MCF 10A (cell line): Measurements from ENCODE around the gene SREBF1. TPM values are rescaled to one million over a fixed set of nuclear protein-coding genes. Genes with fewer than 3 reads are reported as not detected.

ENCODE experiments used
- BruUV-seq: library from RNA; stranded (reverse); fragments of 400-500 nt; replicated peaks from 2 replicates; lab custom pipeline; 2021; lab: Mats Ljungman, UMichigan
- CTCF ChIA-PET: fragments of 300-600 bp; sonication (Branson Sonifier 250); formaldehyde crosslinking; extraction: SDS; loops from one replicate; lab custom pipeline; 2021; ENCODE audit warnings: antibody characterized with exemption, inconsistent platforms; lab: Yijun Ruan, JAX
- POLR2A ChIA-PET: fragments of 300-600, 350-650 bp; sonication (Branson Sonifier 250); formaldehyde crosslinking; extraction: SDS; loops from one replicate; lab custom pipeline; 2020; ENCODE audit warnings: antibody characterized with exemption, inconsistent platforms; lab: Yijun Ruan, JAX
- DNase-seq: peaks from one replicate; pipeline ENCODE4 v3.0.0-alpha.2; 2018; ENCODE audit not compliant: unreplicated experiment
- H3K27ac Mint-ChIP-seq: one replicate; pipeline ENCODE4 v1.8.0; 2022; ENCODE audit warnings: mild to moderate bottlenecking, low read depth, mixed read lengths; ENCODE audit not compliant: unreplicated experiment
- H3K27me3 Mint-ChIP-seq: one replicate; pipeline ENCODE4 v1.8.0; 2022; ENCODE audit warnings: mixed read lengths; ENCODE audit not compliant: insufficient read depth, unreplicated experiment
- H3K36me3 Mint-ChIP-seq: one replicate; pipeline ENCODE4 v1.8.0; 2022; ENCODE audit warnings: mild to moderate bottlenecking, moderate library complexity, mixed read lengths; ENCODE audit not compliant: insufficient read depth, unreplicated experiment
- H3K4me1 Mint-ChIP-seq: one replicate; pipeline ENCODE4 v1.8.0; 2022; ENCODE audit warnings: mixed read lengths; ENCODE audit not compliant: insufficient read depth, unreplicated experiment
- H3K4me3 Mint-ChIP-seq: one replicate; pipeline ENCODE4 v1.8.0; 2022; ENCODE audit warnings: mild to moderate bottlenecking, moderate library complexity, mixed read lengths; ENCODE audit not compliant: unreplicated experiment
- H3K9me3 Mint-ChIP-seq: one replicate; pipeline ENCODE4 v1.8.0; 2022; ENCODE audit warnings: mixed read lengths; ENCODE audit not compliant: unreplicated experiment
- intact Hi-C: fragments of 100-400 bp; cut with micrococcal nuclease; formaldehyde crosslinking; loops from 2 replicates; pipeline ENCODE4 v1.14.1; 2022
- total RNA-seq: library from RNA; stranded (reverse); gene quantifications from 2 replicates; pipeline ENCODE4 v1.2.3, GENCODE V29; 2022
- TF ChIP-seq, protein P1 (sequence below): fragments of 200-600 bp; IDR thresholded peaks from one replicate; pipeline ENCODE4 v1.8.0; 2022; ENCODE audit warnings: antibody characterized with exemption, mild to moderate bottlenecking; ENCODE audit not compliant: unreplicated experiment

SREBF1 gene
- total RNA-seq, 1 experiment from 2014 or later: 87.1 TPM

GRCh38 chr17:17810895-17811248 lies 25.9 kb downstream of the SREBF1 start:
- POLR2A ChIA-PET: interaction anchor here (1.0 to 2.0 kb wide), 3 partner anchors 10 to 49 kb away, joined by 3 to 5 read pairs (median 3); no protein-coding TSS in a partner anchor
- Mint-ChIP-seq H3K9me3 (no peaks in the 10 kb centered on the region), H3K4me1 (peaks cover 9% of the 10 kb centered on the region), H3K4me3 (no peak overlapping the region), H3K27ac (no peak overlapping the region), H3K27me3 (no peaks in the 10 kb centered on the region), H3K36me3 (peaks cover 76% of the 10 kb centered on the region)
- intact Hi-C loops: no loop called here
- TF ChIP-seq, protein P1, sequence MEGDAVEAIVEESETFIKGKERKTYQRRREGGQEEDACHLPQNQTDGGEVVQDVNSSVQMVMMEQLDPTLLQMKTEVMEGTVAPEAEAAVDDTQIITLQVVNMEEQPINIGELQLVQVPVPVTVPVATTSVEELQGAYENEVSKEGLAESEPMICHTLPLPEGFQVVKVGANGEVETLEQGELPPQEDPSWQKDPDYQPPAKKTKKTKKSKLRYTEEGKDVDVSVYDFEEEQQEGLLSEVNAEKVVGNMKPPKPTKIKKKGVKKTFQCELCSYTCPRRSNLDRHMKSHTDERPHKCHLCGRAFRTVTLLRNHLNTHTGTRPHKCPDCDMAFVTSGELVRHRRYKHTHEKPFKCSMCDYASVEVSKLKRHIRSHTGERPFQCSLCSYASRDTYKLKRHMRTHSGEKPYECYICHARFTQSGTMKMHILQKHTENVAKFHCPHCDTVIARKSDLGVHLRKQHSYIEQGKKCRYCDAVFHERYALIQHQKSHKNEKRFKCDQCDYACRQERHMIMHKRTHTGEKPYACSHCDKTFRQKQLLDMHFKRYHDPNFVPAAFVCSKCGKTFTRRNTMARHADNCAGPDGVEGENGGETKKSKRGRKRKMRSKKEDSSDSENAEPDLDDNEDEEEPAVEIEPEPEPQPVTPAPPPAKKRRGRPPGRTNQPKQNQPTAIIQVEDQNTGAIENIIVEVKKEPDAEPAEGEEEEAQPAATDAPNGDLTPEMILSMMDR: no peak
- DNase-seq: no peak
- CTCF ChIA-PET: interaction anchor here (0.5 to 5.5 kb wide), 9 partner anchors 10 to 130 kb away, joined by 3 to 92 read pairs (median 4); no protein-coding TSS in a partner anchor
- TSS peak; percentile 59 for BruUV-seq

DNA sequence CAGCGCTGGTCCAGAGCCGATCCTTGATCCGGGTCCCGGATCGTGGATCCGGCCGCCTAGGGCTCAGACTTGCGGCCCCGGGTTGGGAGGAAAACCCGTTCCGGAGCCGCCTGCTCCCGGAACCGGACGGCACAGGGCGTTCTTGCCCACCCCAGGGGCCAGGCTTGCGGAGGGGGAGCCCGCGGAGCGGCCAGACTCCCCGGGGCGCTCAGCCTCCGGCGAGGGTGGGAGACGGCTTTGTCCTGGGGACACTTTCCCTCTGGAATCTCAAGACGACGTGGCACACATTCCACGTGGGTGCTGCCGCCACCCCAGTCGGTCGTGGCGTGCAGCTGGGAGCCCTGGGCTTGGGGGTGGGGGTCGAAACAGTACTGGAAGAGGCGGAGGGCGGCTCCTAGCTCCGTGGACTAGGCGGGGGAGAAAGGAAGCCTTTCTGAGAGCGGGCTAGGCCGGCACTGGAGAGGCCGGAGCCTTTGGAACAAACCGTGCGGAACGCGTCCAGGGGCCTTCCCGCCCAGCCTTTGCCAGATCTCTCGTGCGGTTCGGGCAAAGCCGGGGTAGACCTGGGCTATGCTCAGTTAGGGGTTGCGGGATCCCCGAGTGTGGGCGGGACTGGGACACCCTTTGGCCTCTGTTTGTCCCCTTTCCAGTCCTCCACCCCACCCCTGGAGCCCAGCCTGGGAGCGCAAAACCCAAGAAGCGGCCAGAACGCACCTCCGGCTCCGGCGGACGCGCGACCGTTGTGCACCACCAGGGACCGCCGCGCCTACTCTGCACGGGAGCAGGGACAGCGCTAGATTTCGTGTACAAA lies 26.5 kb downstream of the SREBF1 start:
- Mint-ChIP-seq H3K27me3 (no peaks in the 10 kb centered on the region), H3K9me3 (no peaks in the 10 kb centered on the region), H3K4me3 (no peak overlapping the region), H3K27ac (peak overlapping the region; percentile 63), H3K4me1 (peaks cover 15% of the 10 kb centered on the region), H3K36me3 (peaks cover 76% of the 10 kb centered on the region)
- no TSS peak for BruUV-seq
- ChIA-PET POLR2A (interaction anchor here (2.0 kb wide), 1 partner anchor 10 kb away, joined by 5 read pairs; no protein-coding TSS in a partner anchor), CTCF (interaction anchor here (0.5 to 5.5 kb wide), 4 partner anchors 49 to 130 kb away, joined by 3 to 92 read pairs (median 3); no protein-coding TSS in a partner anchor)
- no peak for DNase-seq
- TF ChIP-seq, protein P1: no peak
- intact Hi-C loops: no loop called here

DNA sequence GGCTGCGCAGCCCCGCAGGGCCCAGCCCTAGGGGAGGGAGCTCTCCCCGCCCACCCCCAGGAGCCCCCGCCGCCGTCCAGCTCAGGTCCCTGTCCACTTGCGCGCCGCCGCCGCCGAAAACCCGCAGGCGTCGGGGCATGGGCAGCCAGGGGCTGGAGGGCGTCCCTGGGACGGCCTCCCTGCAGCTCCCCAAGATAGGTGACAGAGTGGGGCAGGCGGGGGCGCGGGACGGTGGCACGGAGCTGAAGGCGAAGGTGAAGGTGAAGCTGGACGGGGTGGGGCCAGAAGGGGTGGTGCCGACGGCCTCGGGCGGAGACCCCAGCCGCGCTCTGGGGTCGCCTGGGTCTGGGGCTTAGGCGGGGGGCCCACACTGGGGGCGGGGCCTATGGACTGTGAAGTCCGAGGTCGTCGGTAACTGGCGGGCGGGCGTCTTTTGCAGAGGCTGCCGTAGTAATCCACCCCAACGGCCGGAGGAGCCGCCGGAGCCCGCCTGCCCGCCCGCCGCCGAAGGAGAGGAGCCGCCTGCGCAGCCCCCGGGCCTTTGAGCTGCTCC lies 27.2 kb downstream of the SREBF1 start:
- DNase-seq: no peak
- Mint-ChIP-seq H3K36me3 (peaks cover 69% of the 10 kb centered on the region), H3K27me3 (no peaks in the 10 kb centered on the region), H3K27ac (no peak overlapping the region), H3K4me3 (no peak overlapping the region), H3K9me3 (no peaks in the 10 kb centered on the region), H3K4me1 (peaks cover 15% of the 10 kb centered on the region)
- POLR2A ChIA-PET: interaction anchor here (0.7 to 2.0 kb wide), 2 partner anchors 11 to 104 kb away, joined by 3 to 5 read pairs; no protein-coding TSS in a partner anchor
- CTCF ChIA-PET: interaction anchor here (1.1 to 5.5 kb wide), 4 partner anchors 13 to 129 kb away, joined by 3 to 92 read pairs (median 4); no protein-coding TSS in a partner anchor
- no TSS peak for BruUV-seq
- intact Hi-C loops: no loop called here
- TF ChIP-seq, protein P1: no peak
